ENCODE data around the gene AP1G1.
"Not testable (repeated sequence)": the region's sequence is repeated elsewhere in the genome, so short reads cannot be mapped to it uniquely, and the experiment has no call there.

AP1G1 gene

DNA sequence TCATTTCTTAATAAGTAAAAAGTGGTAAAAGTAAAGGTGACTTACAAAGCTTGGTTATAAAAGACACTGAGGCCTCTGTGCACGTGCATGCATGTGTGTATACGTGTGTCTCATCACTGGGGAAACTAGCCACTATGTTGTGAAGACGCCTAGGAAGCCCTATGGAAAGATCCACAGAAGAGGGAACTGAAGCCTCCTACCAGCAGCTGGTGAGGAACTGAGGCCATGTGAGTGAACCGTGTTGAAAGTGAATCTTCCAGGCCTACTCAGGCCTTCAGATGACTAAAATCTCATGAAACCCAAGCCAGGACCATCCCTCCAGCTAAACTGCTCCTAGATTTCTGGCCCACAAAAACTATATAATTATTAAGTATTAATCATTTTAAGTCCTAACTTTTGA lies 107.8 kb downstream of the AP1G1 start:
- DNase-seq (ENCODE audit: low read depth), result no peak

GRCh38 chr16:71698491-71698890 lies 110.1 kb downstream of the AP1G1 start:
- DNase-seq (ENCODE audit: low read depth), result no peak

DNA sequence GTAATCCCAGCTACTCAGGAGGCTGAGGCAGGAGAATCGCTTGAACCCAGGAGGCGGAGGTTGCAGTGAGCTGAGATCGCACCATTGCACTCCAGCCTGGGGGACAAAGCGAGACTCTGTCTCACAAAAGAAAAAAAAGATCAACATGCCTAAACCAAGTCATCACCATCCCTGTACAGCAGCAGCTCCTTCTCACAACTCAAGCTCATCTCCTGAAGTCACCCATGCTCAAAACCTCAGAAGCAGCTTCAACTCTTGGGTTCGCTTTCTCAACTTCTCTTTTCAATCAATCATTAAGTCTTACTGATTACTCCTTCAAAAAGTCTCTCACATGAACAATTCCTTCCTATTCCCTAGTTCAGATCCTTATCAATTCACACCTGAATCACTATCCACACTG lies 115.5 kb downstream of the AP1G1 start:
- no peak for DNase-seq (ENCODE audit: low read depth)

DNA sequence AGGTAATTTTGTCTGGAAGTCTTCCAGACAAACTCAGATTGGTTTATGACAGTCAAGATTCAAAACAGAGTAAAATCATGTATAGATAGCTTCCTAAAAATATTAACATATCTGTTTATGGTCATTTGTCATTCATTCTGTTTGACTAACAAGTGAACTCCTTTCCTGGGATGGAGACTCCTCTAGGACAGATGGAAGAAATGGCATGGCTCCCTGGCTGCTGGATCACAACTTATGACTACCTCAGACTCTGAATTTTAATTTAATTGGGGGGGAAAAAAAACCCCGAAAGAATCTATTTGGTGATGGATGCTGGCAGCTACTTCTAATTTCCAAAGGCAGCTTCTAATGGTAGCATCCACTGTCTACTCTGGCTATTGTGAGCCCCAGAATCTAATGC lies 118.7 kb downstream of the AP1G1 start:
- no peak for DNase-seq (ENCODE audit: low read depth)

GRCh38 chr16:71687861-71688260 lies 120.8 kb downstream of the AP1G1 start:
- no peak for DNase-seq (ENCODE audit: low read depth)

GRCh38 chr16:71684280-71684679 lies 124.4 kb downstream of the AP1G1 start:
- not testable (repeated sequence) for DNase-seq (ENCODE audit: low read depth)

DNA sequence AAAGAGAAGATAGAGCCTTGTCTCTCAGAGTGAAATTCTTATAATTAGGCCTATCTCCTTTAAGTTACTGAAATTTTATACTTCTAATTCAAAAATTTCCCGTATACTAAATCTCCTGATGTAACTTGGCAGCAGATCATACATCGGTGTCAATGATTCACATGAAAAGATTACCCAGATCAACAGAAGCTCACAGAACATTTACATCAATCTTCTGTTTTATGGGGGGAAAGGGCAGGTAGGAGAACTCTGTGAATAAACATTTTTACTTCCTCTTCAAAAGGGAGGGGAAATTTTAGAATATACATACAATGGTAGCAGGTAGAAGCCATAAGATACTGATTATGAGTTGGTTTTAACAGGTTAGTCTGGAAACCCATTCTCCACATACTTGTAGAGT lies 127.3 kb downstream of the AP1G1 start:
- DNase-seq (ENCODE audit: low read depth), result no peak
